Lung (tissue), 12 donors: ENCODE measurements around the gene NOC4L. TPM values are rescaled to one million over a fixed set of nuclear protein-coding genes. Genes with fewer than 3 reads are reported as not detected.

Experiments
- ATAC-seq: fragments of 200-7000 bp; cut with Tn5 transposase; one replicate; pipeline ENCODE4 v1.9.1; 2020; ENCODE audit warnings: moderate number of reproducible peaks; ENCODE audit not compliant: insufficient read depth, low FRiP score
- DNase-seq, 3 donors: peaks; one replicate each; pipeline ENCODE4 v3.0.0-alpha.2; 2013 to 2017
- H3K27ac ChIP-seq, 2 donors: one replicate each; pipeline ENCODE4 v1.5.1; 2013; ENCODE audit warnings: mild to moderate bottlenecking in 2 of 2, moderate library complexity in 2 of 2, control low read depth in 1 of 2, inconsistent platforms in 1 of 2, low read depth in 1 of 2, low read length in 1 of 2
- H3K27me3 ChIP-seq, 3 donors: one replicate each; pipeline ENCODE4 v1.5.1; 2013; ENCODE audit warnings: low read length in 2 of 3; ENCODE audit not compliant: control insufficient read depth in 3 of 3, insufficient read depth in 3 of 3
- H3K36me3 ChIP-seq, 4 donors: one replicate each; pipeline ENCODE4 v1.5.1; 2013; ENCODE audit warnings: low read length in 4 of 4, mild to moderate bottlenecking in 1 of 4, moderate library complexity in 1 of 4; ENCODE audit not compliant: control insufficient read depth in 4 of 4, insufficient read depth in 4 of 4
- H3K4me1 ChIP-seq, 5 donors: one replicate each; pipeline ENCODE4 v1.5.1; 2013; ENCODE audit warnings: low read length in 5 of 5, mild to moderate bottlenecking in 2 of 5, moderate library complexity in 1 of 5; ENCODE audit not compliant: control insufficient read depth in 5 of 5, insufficient read depth in 5 of 5
- H3K4me3 ChIP-seq: one replicate; pipeline ENCODE4 v1.5.1; 2013; ENCODE audit warnings: mild to moderate bottlenecking, control low read depth, moderate library complexity
- H3K9ac ChIP-seq, 2 donors: one replicate each; pipeline ENCODE4 v1.5.1; 2013; ENCODE audit warnings: low read length in 2 of 2, control low read depth in 1 of 2; ENCODE audit not compliant: insufficient read depth in 1 of 2
- H3K9me3 ChIP-seq, 4 donors: one replicate each; pipeline ENCODE4 v1.5.1; 2013; ENCODE audit warnings: low read length in 3 of 4, mild to moderate bottlenecking in 1 of 4, moderate library complexity in 1 of 4; ENCODE audit not compliant: control insufficient read depth in 4 of 4, insufficient read depth in 3 of 4
- WGBS, 2 donors: extraction: QIAGEN DNeasy Blood & Tissue Kit; methylation state at CpG; one replicate each; pipeline ENCODE4 v1.1.7; 2013; 5-methylcytosine and 5-hydroxymethylcytosine counted together
- polyA plus RNA-seq, 2 donors: library from polyadenylated mRNA; stranded (reverse); fragments of 200-250 nt; gene quantifications; one replicate each; pipeline ENCODE4 v1.2.1, GENCODE V29; 2013
- total RNA-seq, 2 donors: library from RNA; depleted of rRNA in 1 of 2; stranded (reverse); fragments of >200 nt in 1 of 2; gene quantifications; one replicate each; pipeline ENCODE4 v1.2.1, GENCODE V29; 2014 to 2021
- TF ChIP-seq, protein P1 (sequence below): IDR thresholded peaks from 2 replicates; pipeline ENCODE4 v1.5.1; 2012; ENCODE audit warnings: mild to moderate bottlenecking; ENCODE audit errors: control extremely low read depth, extremely low read depth
- donor health status: control.
- donor health status: control.
- donor health status: Bipolar disorder and iron deficiency.
- donor health status: healthy.
- donor health status: DM: yes; HTN: yes; CAD: no.

NOC4L gene
- total and polyA plus RNA-seq, 4 donors: 6.3 to 27.8 (median 25.9) TPM

DNA sequence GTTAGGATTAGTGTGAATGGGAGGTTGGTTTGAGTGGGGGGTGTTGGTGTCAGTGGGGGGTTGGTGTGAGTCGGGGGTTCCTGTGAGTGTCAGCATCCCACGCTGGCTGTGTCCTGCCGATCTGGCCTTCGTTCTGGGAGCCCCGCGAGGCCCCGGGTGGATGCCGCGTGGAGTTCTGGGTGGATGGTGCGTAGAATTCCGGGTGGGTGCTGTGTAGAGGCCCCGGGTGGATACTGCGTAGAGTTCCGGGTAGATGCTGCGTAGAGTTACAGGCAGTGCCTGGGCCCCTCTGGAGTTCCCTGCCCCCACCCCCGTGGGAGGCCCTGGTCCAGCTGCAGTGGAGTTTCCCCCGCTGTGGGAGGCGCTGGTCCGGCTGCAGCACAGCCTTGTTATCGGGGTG, 8.7 kb downstream of the NOC4L start:
- no peak for DNase-seq
- TF ChIP-seq, protein P1, sequence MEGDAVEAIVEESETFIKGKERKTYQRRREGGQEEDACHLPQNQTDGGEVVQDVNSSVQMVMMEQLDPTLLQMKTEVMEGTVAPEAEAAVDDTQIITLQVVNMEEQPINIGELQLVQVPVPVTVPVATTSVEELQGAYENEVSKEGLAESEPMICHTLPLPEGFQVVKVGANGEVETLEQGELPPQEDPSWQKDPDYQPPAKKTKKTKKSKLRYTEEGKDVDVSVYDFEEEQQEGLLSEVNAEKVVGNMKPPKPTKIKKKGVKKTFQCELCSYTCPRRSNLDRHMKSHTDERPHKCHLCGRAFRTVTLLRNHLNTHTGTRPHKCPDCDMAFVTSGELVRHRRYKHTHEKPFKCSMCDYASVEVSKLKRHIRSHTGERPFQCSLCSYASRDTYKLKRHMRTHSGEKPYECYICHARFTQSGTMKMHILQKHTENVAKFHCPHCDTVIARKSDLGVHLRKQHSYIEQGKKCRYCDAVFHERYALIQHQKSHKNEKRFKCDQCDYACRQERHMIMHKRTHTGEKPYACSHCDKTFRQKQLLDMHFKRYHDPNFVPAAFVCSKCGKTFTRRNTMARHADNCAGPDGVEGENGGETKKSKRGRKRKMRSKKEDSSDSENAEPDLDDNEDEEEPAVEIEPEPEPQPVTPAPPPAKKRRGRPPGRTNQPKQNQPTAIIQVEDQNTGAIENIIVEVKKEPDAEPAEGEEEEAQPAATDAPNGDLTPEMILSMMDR: no peak

GRCh38 chr12:132153501-132154340, 9.5 kb downstream of the NOC4L start:
- H3K4me3 ChIP-seq: no peak overlapping the region
- peak; percentile 88 for ATAC-seq
- peaks cover 0 to 15% (median 2%) of the 10 kb centered on the region in 5 donors for H3K4me1 ChIP-seq
- H3K9me3 ChIP-seq: peaks cover 0 to 10% (median 3%) of the 10 kb centered on the region in 4 donors
- peak overlapping the region in 1 of 2 donors; percentile 2 for H3K9ac ChIP-seq
- no peak overlapping the region for H3K27ac ChIP-seq
- TF ChIP-seq, protein P1: peak; percentile 91
- DNase-seq: peak; percentile 82 to 87 (median 84)
- 38 to 40% methylated on average over 38 to 41 of the region's 41 CpGs for WGBS, 2 donors
- peaks cover 0 to 5% (median 0%) of the 10 kb centered on the region in 3 donors for H3K27me3 ChIP-seq
- peaks cover 0 to 29% (median 26%) of the 10 kb centered on the region in 4 donors for H3K36me3 ChIP-seq

More for the DNA sequence above, 8.7 kb downstream of the NOC4L start:
- peaks cover 0 to 9% (median 2%) of the 10 kb centered on the region in 4 donors for H3K9me3 ChIP-seq
- no peak overlapping the region for H3K4me3 ChIP-seq
- no peak for ATAC-seq
- peaks cover 0 to 33% (median 21%) of the 10 kb centered on the region in 4 donors for H3K36me3 ChIP-seq
- H3K9ac ChIP-seq: no peak overlapping the region
- peaks cover 0 to 11% (median 2%) of the 10 kb centered on the region in 5 donors for H3K4me1 ChIP-seq
- H3K27me3 ChIP-seq: peaks cover 0 to 5% (median 0%) of the 10 kb centered on the region in 3 donors
- H3K27ac ChIP-seq: no peak overlapping the region
- 94% methylated on average over 20 of the region's 20 CpGs for WGBS, 2 donors

DNA sequence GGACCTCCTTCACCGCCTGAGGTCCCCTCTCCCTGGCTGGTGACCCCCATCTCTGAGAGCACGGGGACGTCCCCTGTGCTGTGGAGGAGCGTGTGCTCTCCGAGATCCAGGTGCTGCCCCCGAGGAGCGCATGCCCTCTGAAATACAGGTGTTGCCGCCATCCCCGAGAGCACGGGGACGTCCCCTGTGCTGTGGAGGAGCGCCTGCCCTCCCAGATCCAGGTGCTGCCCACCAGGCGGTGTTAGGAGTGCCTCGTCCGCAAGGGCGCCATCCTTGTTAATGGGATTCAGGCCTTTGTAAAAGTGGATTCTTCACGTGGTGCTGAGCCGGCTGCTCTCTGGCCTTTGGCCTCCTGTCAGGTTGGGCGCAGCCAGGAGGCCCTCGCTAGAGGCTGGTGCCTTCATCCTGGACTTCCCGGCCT, 10.1 kb downstream of the NOC4L start:
- TF ChIP-seq, protein P1: no peak
- 60 to 70% methylated on average over 21 of the region's 21 CpGs for WGBS, 2 donors
- Histone ChIP-seq H3K9me3 (peaks cover 0 to 10% (median 3%) of the 10 kb centered on the region in 4 donors), H3K27ac (no peak overlapping the region), H3K4me1 (peaks cover 0 to 15% (median 2%) of the 10 kb centered on the region in 5 donors), H3K36me3 (peaks cover 0 to 29% (median 26%) of the 10 kb centered on the region in 4 donors), H3K27me3 (peaks cover 0 to 5% (median 0%) of the 10 kb centered on the region in 3 donors), H3K4me3 (no peak overlapping the region), H3K9ac (peak overlapping the region in 1 of 2 donors; percentile 2)
- DNase-seq (no peak), ATAC-seq (no peak)
